Peyer's patch (tissue), 4 donors: ENCODE measurements around the gene GLA.

Experiments used
- CTCF ChIP-seq, 6 experiments: fragments of 450-650 bp in 4 of 6; fragments of 200-600 bp in 2 of 6; sonication (generic) in 1 of 6; IDR thresholded peaks; one replicate each; pipeline ENCODE4 v1.5.1; 2017 to 2019; ENCODE audit warnings: antibody characterized with exemption in 6 of 6, mild to moderate bottlenecking in 3 of 6, moderate library complexity in 1 of 6
- POLR2A ChIP-seq, 2 donors: fragments of 450-650 bp; IDR thresholded peaks; one replicate each; pipeline ENCODE4 v1.5.1; 2017; ENCODE audit warnings: antibody characterized with exemption in 2 of 2, mild to moderate bottlenecking in 2 of 2, moderate library complexity in 2 of 2

- TF ChIP-seq CTCF (IDR thresholded peaks at IDR 0.05) (no peak), POLR2A (IDR thresholded peaks at IDR 0.05) (no peak)
Observed at GRCh38 chrX:101408532-101408841, 762 bp upstream of the GLA start.
